GM12878 (cell line): Measurements from ENCODE around the gene CDX1. TPM values are rescaled to one million over a fixed set of nuclear protein-coding genes. Genes with fewer than 3 reads are reported as not detected.

ENCODE experiments used
- ATAC-seq: fragments of 200-7000 bp; cut with Tn5 transposase; 3 replicates; pipeline ENCODE4 v1.9.1; 2020; ENCODE audit warnings: mild to moderate bottlenecking, moderate library complexity
- BruUV-seq: library from RNA; stranded (reverse); fragments of 400-500 nt; replicated peaks from 2 replicates; lab custom pipeline; 2021; lab: Mats Ljungman, UMichigan
- CTCF ChIA-PET: fragments of 300-600 bp; sonication (Branson Sonifier 250); formaldehyde crosslinking; extraction: SDS; loops from one replicate; lab custom pipeline; 2021; ENCODE audit warnings: inconsistent platforms; lab: Yijun Ruan, JAX
- POLR2A ChIA-PET: fragments of 350-600 bp; formaldehyde crosslinking; extraction: SDS; loops from one replicate; lab custom pipeline; 2021; ENCODE audit warnings: inconsistent platforms; lab: Charles Lee
- RAD21 ChIA-PET: fragments of 300-600 bp; sonication (Branson Sonifier 250); formaldehyde crosslinking; loops from one replicate; lab custom pipeline; 2023; ENCODE audit warnings: antibody characterized with exemption; ENCODE audit not compliant: unreplicated experiment; lab: Charles Lee
- SMC1A ChIA-PET: fragments of 300-600 bp; sonication (Branson Sonifier 250); formaldehyde crosslinking; loops from one replicate; lab custom pipeline; 2023; ENCODE audit not compliant: unreplicated experiment, uncharacterized antibody; lab: Charles Lee
- DNase-seq: peaks from one replicate; pipeline ENCODE4 v3.0.0-alpha.2; 2011; ENCODE audit warnings: low read depth, low spot score
- FAIRE-seq: peaks from 3 replicates; lab custom pipeline; 2011; peaks lifted over from hg19 to GRCh38; lab: Jason Lieb, UNC
- H2AFZ ChIP-seq: 2 replicates; pipeline ENCODE4 v1.6.0; 2011; ENCODE audit warnings: low read depth, low read length, control low read depth; ENCODE audit not compliant: control insufficient read depth
- H3K27ac ChIP-seq: 2 replicates; pipeline ENCODE4 v1.5.1; 2011; ENCODE audit warnings: control low read depth; ENCODE audit not compliant: control insufficient read depth, insufficient read depth
- H3K27me3 ChIP-seq, 2 experiments: replicated peaks in 1 of 2; 2 replicates each; pipeline versions ENCODE4 v1.6.0 to v1.6.1; 2011; ENCODE audit warnings: low read length in 1 of 2; ENCODE audit not compliant: control insufficient read depth in 2 of 2, insufficient read depth in 2 of 2
- H3K36me3 ChIP-seq, 2 experiments: 2 replicates each; pipeline ENCODE4 v1.5.1; 2011; ENCODE audit warnings: low read length in 1 of 2; ENCODE audit not compliant: control insufficient read depth in 2 of 2, insufficient read depth in 2 of 2
- H3K4me1 ChIP-seq: 2 replicates; pipeline ENCODE4 v1.6.1; 2011; ENCODE audit warnings: mild to moderate bottlenecking, low read length, moderate library complexity, mixed read lengths; ENCODE audit not compliant: control insufficient read depth, insufficient read depth
- H3K4me2 ChIP-seq: 2 replicates; pipeline ENCODE4 v1.6.0; 2011; ENCODE audit warnings: control low read depth; ENCODE audit not compliant: control insufficient read depth, insufficient read depth
- H3K4me3 ChIP-seq: fragments of 200-600 bp; sonication (generic); 2 replicates; pipeline ENCODE4 v1.5.1; 2016
- H3K79me2 ChIP-seq: 2 replicates; pipeline ENCODE4 v1.6.0; 2011; ENCODE audit warnings: low read length; ENCODE audit not compliant: control insufficient read depth, insufficient read depth
- H3K9ac ChIP-seq: 2 replicates; pipeline ENCODE4 v1.8.0; 2011; ENCODE audit warnings: low read length, control low read depth, mixed read lengths; ENCODE audit not compliant: control insufficient read depth, insufficient read depth
- H3K9me3 ChIP-seq: replicated peaks from 3 replicates; pipeline ENCODE4 v1.5.1; 2011; ENCODE audit warnings: mild to moderate bottlenecking, low read length; ENCODE audit not compliant: control insufficient read depth, insufficient read depth
- H4K20me1 ChIP-seq: 2 replicates; pipeline ENCODE4 v1.6.0; 2011; ENCODE audit not compliant: control insufficient read depth, insufficient read depth
- ASH2L ChIP-seq: fragments of 300-600, 200-600 bp; sonication (generic); IDR thresholded peaks from 2 replicates; pipeline ENCODE4 v1.6.1; 2017; ENCODE audit warnings: low read depth, mild to moderate bottlenecking, borderline replicate concordance
- BHLHE40 ChIP-seq, 2 experiments: fragments of 450-650 bp in 1 of 2; IDR thresholded peaks; 2 replicates each; pipeline ENCODE4 v1.6.1; 2011 to 2017; ENCODE audit warnings: low read depth in 2 of 2, borderline replicate concordance in 1 of 2, improper control_type of control experiment in 1 of 2, low read length in 1 of 2, mild to moderate bottlenecking in 1 of 2
- EZH2 ChIP-seq: IDR thresholded peaks from 2 replicates; pipeline ENCODE4 v1.6.1; 2012; ENCODE audit warnings: low read depth, mild to moderate bottlenecking, control low read depth, inconsistent platforms, low read length, borderline replicate concordance; ENCODE audit not compliant: control insufficient read depth
- NBN ChIP-seq: fragments of 450-650 bp; IDR thresholded peaks from 2 replicates; pipeline ENCODE4 v1.6.1; 2016
- RB1 ChIP-seq: fragments of 450-650 bp; formaldehyde crosslinking; IDR thresholded peaks from 2 replicates; pipeline ENCODE4 v1.6.1; 2017; ENCODE audit warnings: mild to moderate bottlenecking, borderline replicate concordance
- SPI1 ChIP-seq: IDR thresholded peaks from 2 replicates; pipeline ENCODE4 v1.6.1; 2011; ENCODE audit warnings: low read depth, mild to moderate bottlenecking, low read length, moderate library complexity, borderline replicate concordance; ENCODE audit not compliant: insufficient read depth
- STAT3 ChIP-seq: IDR thresholded peaks from 2 replicates; pipeline ENCODE4 v1.6.1; 2011; ENCODE audit warnings: low read depth, low read length, improper control_type of control experiment
- ZNF217 ChIP-seq: fragments of 450-650 bp; IDR thresholded peaks from 2 replicates; pipeline ENCODE4 v1.6.1; 2017; ENCODE audit warnings: antibody characterized with exemption, mild to moderate bottlenecking
- ZNF24 ChIP-seq: fragments of 450-650 bp; IDR thresholded peaks from 2 replicates; pipeline ENCODE4 v1.6.1; 2017; ENCODE audit warnings: antibody characterized with exemption, mild to moderate bottlenecking
- ZNF274 ChIP-seq: IDR thresholded peaks from one replicate; pipeline ENCODE4 v1.8.0; 2011; ENCODE audit not compliant: insufficient read length, insufficient read depth
- ZSCAN29 ChIP-seq: fragments of 450-650 bp; IDR thresholded peaks from 2 replicates; pipeline ENCODE4 v1.6.1; 2017; ENCODE audit warnings: mild to moderate bottlenecking, moderate library complexity
- ZZZ3 ChIP-seq: IDR thresholded peaks from 2 replicates; pipeline ENCODE4 v1.6.1; 2011; ENCODE audit warnings: low read depth; ENCODE audit not compliant: control insufficient read depth, insufficient read length
- WGBS: methylation state at CpG from one replicate; pipeline ENCODE4 v1.1.6; 2016; ENCODE audit warnings: low lambda C conversion rate; ENCODE audit not compliant: insufficient replicate concordance, insufficient coverage; ENCODE audit errors: missing lambda C conversion rate; 5-methylcytosine and 5-hydroxymethylcytosine counted together
- in situ Hi-C: fragments of 300-500 bp; cut with MboI; formaldehyde crosslinking; loops from 9 replicates; pipeline ENCODE4 v1.14.3; 2018; ENCODE audit warnings: mixed read lengths
- intact Hi-C: fragments of 100-400 bp; cut with micrococcal nuclease; formaldehyde crosslinking; loops from one replicate; pipeline ENCODE4 v1.14.2; 2022; ENCODE audit not compliant: unreplicated experiment
- polyA plus RNA-seq, 11 experiments: library from polyadenylated mRNA; depleted of rRNA in 4 of 11; unstranded in 6 of 11; stranded (reverse) in 5 of 11; fragments of >200 nt; fragmentation: Nextera tagmentation in 4 of 11; fragmentation: Illumina TruSeq in 1 of 11; extraction: Ambion mirVana in 4 of 11; extraction: Trizol in 1 of 11; gene quantifications; 1 replicate in 1 of 11; 2 replicates in 10 of 11; pipeline versions ENCODE4 v1.2.1 to v1.2.3, GENCODE V29; 2011 to 2016; ENCODE audit warnings: inconsistent platforms in 2 of 11, missing spikeins in 2 of 11, low read depth in 1 of 11
- total RNA-seq, 4 experiments: library from RNA; depleted of rRNA in 3 of 4; stranded (reverse); fragments of >200 nt in 3 of 4; fragmentation: Illumina TruSeq in 1 of 4; extraction: Trizol in 1 of 4; gene quantifications; 2 replicates each; pipeline versions ENCODE4 v1.2.1 to v1.2.3, GENCODE V29; 2013 to 2021
- TF ChIP-seq, protein P1 (sequence below): fragments of 450-650 bp; IDR thresholded peaks from 2 replicates; pipeline ENCODE4 v1.6.1; 2017; ENCODE audit warnings: borderline replicate concordance
- TF ChIP-seq, protein P2 (sequence below): fragments of 450-650 bp; formaldehyde crosslinking; IDR thresholded peaks from 2 replicates; pipeline ENCODE4 v1.4.0; 2020; ENCODE audit warnings: mild to moderate bottlenecking, moderate library complexity
- TF ChIP-seq, protein P3 (sequence below): IDR thresholded peaks from 2 replicates; pipeline ENCODE4 v1.6.1; 2011; ENCODE audit warnings: borderline replicate concordance, low read depth, mild to moderate bottlenecking, moderate library complexity, mixed read lengths, low read length; ENCODE audit not compliant: insufficient read depth; ENCODE audit errors: extremely low read length

Gene CDX1
- total and polyA plus RNA-seq, 10 of the 15 experiments (the other 5 are each of a cell fraction or from before 2014, with no cell fraction given), result not detected

DNA sequence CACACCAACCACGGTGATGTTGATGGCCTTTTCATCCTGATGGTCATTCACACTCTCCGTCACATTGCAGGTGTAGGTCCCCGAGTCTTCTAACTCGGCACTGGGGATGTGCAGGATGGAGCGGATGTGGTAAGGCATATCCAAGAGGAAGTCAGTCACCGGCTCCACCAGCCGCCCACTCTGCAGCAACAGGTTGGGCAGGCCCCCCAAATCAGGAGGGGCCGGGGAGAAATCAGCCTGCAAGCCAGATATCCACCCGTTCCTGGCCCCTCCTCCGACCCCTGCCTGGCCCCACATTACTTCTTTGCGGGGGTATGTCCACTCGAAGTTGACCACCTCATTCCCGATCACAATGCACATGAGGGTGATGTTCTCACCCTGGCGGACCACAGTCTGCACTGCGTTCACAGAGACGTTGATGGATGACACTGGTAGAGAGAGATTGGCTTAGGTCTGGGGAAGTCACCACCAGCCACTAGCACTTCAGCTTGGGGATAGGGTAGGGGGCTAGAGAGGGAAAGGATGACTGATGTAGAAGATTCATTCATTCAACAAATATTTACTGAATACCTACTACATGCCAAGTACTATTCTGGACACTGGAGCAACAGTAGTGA is 32.9 kb upstream of the CDX1 start:
- Histone ChIP-seq H3K4me1 (no peaks in the 10 kb centered on the region), H3K27ac (no peak overlapping the region), H3K4me2 (no peak overlapping the region), H2AFZ (no peak overlapping the region), H3K79me2 (no peaks in the 10 kb centered on the region), H3K36me3 (no peaks in the 10 kb centered on the region), H3K4me3 (no peak overlapping the region), H4K20me1 (no peaks in the 10 kb centered on the region), H3K9me3 (no peaks in the 10 kb centered on the region), H3K9ac (no peak overlapping the region), H3K27me3 (no peaks in the 10 kb centered on the region)
- ChIA-PET SMC1A (interaction anchor here (1.3 kb wide), 1 partner anchor 66 kb away, joined by 3 read pairs; no protein-coding TSS in a partner anchor), CTCF (interaction anchor here (1.0 to 4.0 kb wide), 7 partner anchors 12 to 84 kb away, joined by 3 to 13 read pairs (median 4); partner anchors contain the start of gene PDGFRB), RAD21 (interaction anchor here (0.7 kb wide), 1 partner anchor 20 kb away, joined by 3 read pairs; no protein-coding TSS in a partner anchor), POLR2A (no interaction called here)
- no peak for DNase-seq
- 28% methylated on average over 16 of the region's 16 CpGs for WGBS
- no peak for FAIRE-seq
- BruUV-seq, result no TSS peak
- in situ Hi-C loops, result no loop called here
- intact Hi-C loops, result no loop called here
- ATAC-seq, result no peak
- TF ChIP-seq ZNF274 (no peak), BHLHE40 (IDR thresholded peaks at IDR 0.05; ENCODE audit: borderline replicate concordance in 1 of 2, low read depth in 2 of 2, low read length in 1 of 2) (no peak), NBN (no peak), RB1 (no peak), EZH2 (no peak), ZNF24 (no peak), ZNF217 (no peak), ZZZ3 (no peak), STAT3 (no peak), SPI1 (no peak), ASH2L (no peak), ZSCAN29 (no peak)
- TF ChIP-seq, protein P1, sequence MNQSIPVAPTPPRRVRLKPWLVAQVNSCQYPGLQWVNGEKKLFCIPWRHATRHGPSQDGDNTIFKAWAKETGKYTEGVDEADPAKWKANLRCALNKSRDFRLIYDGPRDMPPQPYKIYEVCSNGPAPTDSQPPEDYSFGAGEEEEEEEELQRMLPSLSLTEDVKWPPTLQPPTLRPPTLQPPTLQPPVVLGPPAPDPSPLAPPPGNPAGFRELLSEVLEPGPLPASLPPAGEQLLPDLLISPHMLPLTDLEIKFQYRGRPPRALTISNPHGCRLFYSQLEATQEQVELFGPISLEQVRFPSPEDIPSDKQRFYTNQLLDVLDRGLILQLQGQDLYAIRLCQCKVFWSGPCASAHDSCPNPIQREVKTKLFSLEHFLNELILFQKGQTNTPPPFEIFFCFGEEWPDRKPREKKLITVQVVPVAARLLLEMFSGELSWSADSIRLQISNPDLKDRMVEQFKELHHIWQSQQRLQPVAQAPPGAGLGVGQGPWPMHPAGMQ, result no peak
- TF ChIP-seq, protein P2, sequence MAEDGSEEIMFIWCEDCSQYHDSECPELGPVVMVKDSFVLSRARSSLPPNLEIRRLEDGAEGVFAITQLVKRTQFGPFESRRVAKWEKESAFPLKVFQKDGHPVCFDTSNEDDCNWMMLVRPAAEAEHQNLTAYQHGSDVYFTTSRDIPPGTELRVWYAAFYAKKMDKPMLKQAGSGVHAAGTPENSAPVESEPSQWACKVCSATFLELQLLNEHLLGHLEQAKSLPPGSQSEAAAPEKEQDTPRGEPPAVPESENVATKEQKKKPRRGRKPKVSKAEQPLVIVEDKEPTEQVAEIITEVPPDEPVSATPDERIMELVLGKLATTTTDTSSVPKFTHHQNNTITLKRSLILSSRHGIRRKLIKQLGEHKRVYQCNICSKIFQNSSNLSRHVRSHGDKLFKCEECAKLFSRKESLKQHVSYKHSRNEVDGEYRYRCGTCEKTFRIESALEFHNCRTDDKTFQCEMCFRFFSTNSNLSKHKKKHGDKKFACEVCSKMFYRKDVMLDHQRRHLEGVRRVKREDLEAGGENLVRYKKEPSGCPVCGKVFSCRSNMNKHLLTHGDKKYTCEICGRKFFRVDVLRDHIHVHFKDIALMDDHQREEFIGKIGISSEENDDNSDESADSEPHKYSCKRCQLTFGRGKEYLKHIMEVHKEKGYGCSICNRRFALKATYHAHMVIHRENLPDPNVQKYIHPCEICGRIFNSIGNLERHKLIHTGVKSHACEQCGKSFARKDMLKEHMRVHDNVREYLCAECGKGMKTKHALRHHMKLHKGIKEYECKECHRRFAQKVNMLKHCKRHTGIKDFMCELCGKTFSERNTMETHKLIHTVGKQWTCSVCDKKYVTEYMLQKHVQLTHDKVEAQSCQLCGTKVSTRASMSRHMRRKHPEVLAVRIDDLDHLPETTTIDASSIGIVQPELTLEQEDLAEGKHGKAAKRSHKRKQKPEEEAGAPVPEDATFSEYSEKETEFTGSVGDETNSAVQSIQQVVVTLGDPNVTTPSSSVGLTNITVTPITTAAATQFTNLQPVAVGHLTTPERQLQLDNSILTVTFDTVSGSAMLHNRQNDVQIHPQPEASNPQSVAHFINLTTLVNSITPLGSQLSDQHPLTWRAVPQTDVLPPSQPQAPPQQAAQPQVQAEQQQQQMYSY (CRISPR knock-in tag), result no peak
- TF ChIP-seq, protein P3, sequence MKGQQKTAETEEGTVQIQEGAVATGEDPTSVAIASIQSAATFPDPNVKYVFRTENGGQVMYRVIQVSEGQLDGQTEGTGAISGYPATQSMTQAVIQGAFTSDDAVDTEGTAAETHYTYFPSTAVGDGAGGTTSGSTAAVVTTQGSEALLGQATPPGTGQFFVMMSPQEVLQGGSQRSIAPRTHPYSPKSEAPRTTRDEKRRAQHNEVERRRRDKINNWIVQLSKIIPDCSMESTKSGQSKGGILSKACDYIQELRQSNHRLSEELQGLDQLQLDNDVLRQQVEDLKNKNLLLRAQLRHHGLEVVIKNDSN, result no peak
